ENCODE results near the gene FRMD8.

FRMD8 gene

GRCh38 chr11:65386307-65387140, at the start of gene FRMD8:
Gene FRMD8, plus strand, starts transcription at chr11:65386637. Its CDS starts 400 bp downstream, at chr11:65387037.
- Mint-ChIP-seq H3K4me1 (peaks cover 56% of the 10 kb centered on the region), H3K9me3 (no peaks in the 10 kb centered on the region), H3K27me3 (ENCODE audit: low read depth) (no peaks in the 10 kb centered on the region)

GRCh38 chr11:65338676-65339075, 47.8 kb upstream of the FRMD8 start:
- peak overlapping the region in 2 of 3 experiments; percentile 35 to 59 for H3K4me3 Mint-ChIP-seq
- H3K9me3 Mint-ChIP-seq: no peaks in the 10 kb centered on the region
- peaks cover 27% of the 10 kb centered on the region for H3K4me1 Mint-ChIP-seq
- no peak overlapping the region for H3K27ac Mint-ChIP-seq
- H3K36me3 Mint-ChIP-seq (ENCODE audit: low read depth): peaks cover 40% of the 10 kb centered on the region
- H3K27me3 Mint-ChIP-seq (ENCODE audit: low read depth): peaks cover 2% of the 10 kb centered on the region
- no peak for TF ChIP-seq CTCF (IDR thresholded peaks at IDR 0.05; ENCODE audit: unreplicated experiment in 3 of 3)

More at GRCh38 chr11:65386307-65387140, at the start of gene FRMD8:
- no peaks in the 10 kb centered on the region for H3K36me3 Mint-ChIP-seq (ENCODE audit: low read depth)
- H3K4me3 Mint-ChIP-seq: peak within 1 kb of the TSS; percentile 88 to 91 (median 89)
- peak within 1 kb of the TSS in 2 of 3 experiments; percentile 55 to 95 for H3K27ac Mint-ChIP-seq
- TF ChIP-seq CTCF (IDR thresholded peaks at IDR 0.05; ENCODE audit: unreplicated experiment in 3 of 3): no peak

- no peak for TF ChIP-seq CTCF (IDR thresholded peaks at IDR 0.05; ENCODE audit: unreplicated experiment in 3 of 3)
- Mint-ChIP-seq H3K9me3 (no peaks in the 10 kb centered on the region), H3K4me1 (peaks cover 15% of the 10 kb centered on the region), H3K27ac (no peak overlapping the region), H3K4me3 (no peak overlapping the region), H3K27me3 (ENCODE audit: low read depth) (no peaks in the 10 kb centered on the region), H3K36me3 (ENCODE audit: low read depth) (peaks cover 56% of the 10 kb centered on the region)
Measured at GRCh38 chr11:65340226-65340625, 46.2 kb upstream of the FRMD8 start.

- H3K36me3 Mint-ChIP-seq (ENCODE audit: low read depth): peaks cover 69% of the 10 kb centered on the region
Measured at GRCh38 chr11:65341856-65342255, 44.6 kb upstream of the FRMD8 start.

GRCh38 chr11:65351511-65351910, 34.9 kb upstream of the FRMD8 start:
- H3K27ac Mint-ChIP-seq: no peak overlapping the region
- H3K36me3 Mint-ChIP-seq (ENCODE audit: low read depth): peaks cover 37% of the 10 kb centered on the region
- no peaks in the 10 kb centered on the region for H3K9me3 Mint-ChIP-seq
- H3K27me3 Mint-ChIP-seq (ENCODE audit: low read depth): peaks cover 10% of the 10 kb centered on the region
- TF ChIP-seq CTCF (IDR thresholded peaks at IDR 0.05; ENCODE audit: unreplicated experiment in 3 of 3): no peak
- no peak overlapping the region for H3K4me3 Mint-ChIP-seq
- peaks cover 12% of the 10 kb centered on the region for H3K4me1 Mint-ChIP-seq

More at GRCh38 chr11:65341856-65342255, 44.6 kb upstream of the FRMD8 start:
- TF ChIP-seq CTCF (IDR thresholded peaks at IDR 0.05; ENCODE audit: unreplicated experiment in 3 of 3): no peak
- Mint-ChIP-seq H3K27me3 (ENCODE audit: low read depth) (no peaks in the 10 kb centered on the region), H3K27ac (no peak overlapping the region), H3K4me1 (peaks cover 10% of the 10 kb centered on the region), H3K4me3 (no peak overlapping the region), H3K9me3 (no peaks in the 10 kb centered on the region)
